Breast epithelium (tissue), 3 donors: ENCODE data around the gene FCN2.

ENCODE experiments used
- CTCF ChIP-seq, 3 donors: fragments of 450-650 bp; IDR thresholded peaks; one replicate each; pipeline ENCODE4 v1.5.1; 2016 to 2017; ENCODE audit warnings: antibody characterized with exemption in 3 of 3, mild to moderate bottlenecking in 3 of 3, moderate library complexity in 3 of 3
- POLR2A ChIP-seq: fragments of 450-650 bp; IDR thresholded peaks from one replicate; pipeline ENCODE4 v1.6.1; 2016; ENCODE audit warnings: antibody characterized with exemption, mild to moderate bottlenecking, moderate library complexity

GRCh38 chr9:134847138-134847537 is 33.5 kb upstream of the FCN2 start:
- no peak for TF ChIP-seq CTCF (IDR thresholded peaks at IDR 0.05)
- TF ChIP-seq POLR2A = no peak
